A673 (cell line): ENCODE measurements around the gene GRIFIN. TPM values are rescaled to one million over a fixed set of nuclear protein-coding genes. Genes with fewer than 3 reads are reported as not detected.

Experiments
- BruUV-seq: library from RNA; stranded (reverse); fragments of 400-500 nt; replicated peaks from 2 replicates; lab custom pipeline; 2021; lab: Mats Ljungman, UMichigan
- CTCF ChIA-PET: fragments of 300-600 bp; sonication (Branson Sonifier 250); formaldehyde crosslinking; loops from one replicate; lab custom pipeline; 2022; ENCODE audit warnings: antibody characterized with exemption; lab: Charles Lee
- POLR2A ChIA-PET: fragments of 300-600 bp; sonication (Branson Sonifier 250); formaldehyde crosslinking; loops from one replicate; lab custom pipeline; 2022; ENCODE audit warnings: antibody characterized with exemption; ENCODE audit not compliant: low non-redundant PET; lab: Charles Lee
- DNase-seq: peaks from one replicate; pipeline ENCODE4 v3.0.0-alpha.2; 2015; ENCODE audit warnings: low spot score
- H3K27ac ChIP-seq: fragments of 200-600 bp; sonication (generic); 2 replicates; pipeline ENCODE4 v1.5.1; 2016; ENCODE audit warnings: mixed run types, low read depth, mild to moderate bottlenecking, mixed read lengths, antibody characterized with exemption, low read length; ENCODE audit not compliant: poor library complexity, severe bottlenecking
- H3K27me3 ChIP-seq: fragments of 200-600 bp; sonication (generic); replicated peaks from 2 replicates; pipeline ENCODE4 v1.6.1; 2017; ENCODE audit warnings: mixed run types, low read depth, mild to moderate bottlenecking, mixed read lengths, antibody characterized with exemption, low read length; ENCODE audit not compliant: insufficient read depth, poor library complexity
- H3K36me3 ChIP-seq: fragments of 200-600 bp; sonication (generic); 2 replicates; pipeline ENCODE4 v1.6.1; 2016; ENCODE audit warnings: mixed run types, mild to moderate bottlenecking, mixed read lengths, antibody characterized with exemption, low read length; ENCODE audit not compliant: insufficient read depth, poor library complexity, severe bottlenecking
- H3K4me1 ChIP-seq: fragments of 200-600 bp; sonication (generic); 2 replicates; pipeline ENCODE4 v1.6.1; 2017; ENCODE audit warnings: mixed run types, mild to moderate bottlenecking, mixed read lengths, antibody characterized with exemption, low read length; ENCODE audit not compliant: insufficient read depth, poor library complexity, severe bottlenecking
- H3K4me3 ChIP-seq: fragments of 200-600 bp; sonication (generic); 2 replicates; pipeline ENCODE4 v1.5.1; 2016; ENCODE audit warnings: low read depth, mixed run types, mild to moderate bottlenecking, mixed read lengths, low read length; ENCODE audit not compliant: poor library complexity, severe bottlenecking
- H3K9me3 ChIP-seq: fragments of 200-600 bp; sonication (generic); 2 replicates; pipeline ENCODE4 v1.6.1; 2016; ENCODE audit warnings: mixed run types, low read depth, mild to moderate bottlenecking, mixed read lengths, antibody characterized with exemption, low read length; ENCODE audit not compliant: poor library complexity, severe bottlenecking
- EZH2 ChIP-seq: fragments of 200-600 bp; sonication (generic); IDR thresholded peaks from 2 replicates; pipeline ENCODE4 v1.6.1; 2017; ENCODE audit warnings: borderline replicate concordance, low read depth, mild to moderate bottlenecking, mixed read lengths, antibody characterized with exemption, low read length; ENCODE audit not compliant: poor library complexity, severe bottlenecking
- intact Hi-C: fragments of 100-400 bp; cut with micrococcal nuclease; formaldehyde crosslinking; loops from one replicate; pipeline ENCODE4 v1.10.0; 2022; ENCODE audit not compliant: unreplicated experiment
- total RNA-seq: library from RNA; stranded (reverse); gene quantifications from 2 replicates; pipeline ENCODE4 v1.2.3, GENCODE V29; 2021
- TF ChIP-seq, protein P1 (sequence below): fragments of 300-800, 200-600 bp; sonication (generic); conservative IDR thresholded peaks from 2 replicates; pipeline ENCODE4 v1.5.1; 2017; ENCODE audit warnings: low read depth, mild to moderate bottlenecking, antibody characterized with exemption, low read length, moderate library complexity, mixed read lengths

The GRIFIN gene
- total RNA-seq, 1 experiment from 2014 or later: not detected

DNA sequence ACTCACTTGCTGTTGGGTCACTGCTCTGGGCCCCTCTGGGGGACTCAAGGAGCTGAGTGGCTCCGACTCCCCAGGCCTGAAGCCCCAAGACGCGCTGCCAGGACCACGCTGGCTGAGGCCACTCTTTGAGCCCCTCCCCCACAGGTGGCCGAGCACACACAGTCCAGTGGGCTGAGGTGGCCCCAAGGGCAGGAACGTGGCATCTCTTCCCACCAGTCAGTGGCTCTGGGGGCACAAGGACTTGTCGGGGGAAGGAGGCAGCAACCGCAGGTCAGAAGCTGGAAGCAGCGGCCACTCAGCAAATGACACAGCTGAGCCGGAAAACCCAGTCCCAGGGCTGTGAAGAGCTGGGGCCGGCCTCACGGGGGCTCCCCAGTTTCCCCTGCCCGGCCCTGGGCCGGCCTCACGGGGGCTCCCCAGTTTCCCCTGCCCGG lies 24.1 kb downstream of the GRIFIN start:
- intact Hi-C loops: loop anchor here (10.0 kb wide), 1 partner anchor 263 kb away; no protein-coding TSS in a partner anchor

GRCh38 chr7:2451171-2452073 lies 24.8 kb downstream of the GRIFIN start:
- no peak overlapping the region for H3K27ac ChIP-seq
- ChIA-PET CTCF (interaction anchor here (0.6 to 2.2 kb wide), 3 partner anchors 8 to 229 kb away, joined by 3 to 15 read pairs (median 10); no protein-coding TSS in a partner anchor), POLR2A (no interaction called here)
- no peaks in the 10 kb centered on the region for H3K27me3 ChIP-seq
- DNase-seq: peak; percentile 76
- no peaks in the 10 kb centered on the region for H3K9me3 ChIP-seq
- peaks cover 6% of the 10 kb centered on the region for H3K4me1 ChIP-seq
- BruUV-seq: no TSS peak
- intact Hi-C loops: loop anchor here (1.0 to 10.0 kb wide), 2 partner anchors 230 to 263 kb away; no protein-coding TSS in a partner anchor
- peak overlapping the region; percentile 18 for H3K4me3 ChIP-seq
- H3K36me3 ChIP-seq: no peaks in the 10 kb centered on the region
- TF ChIP-seq, protein P1, sequence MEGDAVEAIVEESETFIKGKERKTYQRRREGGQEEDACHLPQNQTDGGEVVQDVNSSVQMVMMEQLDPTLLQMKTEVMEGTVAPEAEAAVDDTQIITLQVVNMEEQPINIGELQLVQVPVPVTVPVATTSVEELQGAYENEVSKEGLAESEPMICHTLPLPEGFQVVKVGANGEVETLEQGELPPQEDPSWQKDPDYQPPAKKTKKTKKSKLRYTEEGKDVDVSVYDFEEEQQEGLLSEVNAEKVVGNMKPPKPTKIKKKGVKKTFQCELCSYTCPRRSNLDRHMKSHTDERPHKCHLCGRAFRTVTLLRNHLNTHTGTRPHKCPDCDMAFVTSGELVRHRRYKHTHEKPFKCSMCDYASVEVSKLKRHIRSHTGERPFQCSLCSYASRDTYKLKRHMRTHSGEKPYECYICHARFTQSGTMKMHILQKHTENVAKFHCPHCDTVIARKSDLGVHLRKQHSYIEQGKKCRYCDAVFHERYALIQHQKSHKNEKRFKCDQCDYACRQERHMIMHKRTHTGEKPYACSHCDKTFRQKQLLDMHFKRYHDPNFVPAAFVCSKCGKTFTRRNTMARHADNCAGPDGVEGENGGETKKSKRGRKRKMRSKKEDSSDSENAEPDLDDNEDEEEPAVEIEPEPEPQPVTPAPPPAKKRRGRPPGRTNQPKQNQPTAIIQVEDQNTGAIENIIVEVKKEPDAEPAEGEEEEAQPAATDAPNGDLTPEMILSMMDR: peak; percentile 94
- no peak for TF ChIP-seq EZH2

More for the DNA sequence above, 24.1 kb downstream of the GRIFIN start:
- no peak for DNase-seq
- POLR2A ChIA-PET: no interaction called here
- no peaks in the 10 kb centered on the region for H3K27me3 ChIP-seq
- CTCF ChIA-PET: interaction anchor here (1.5 to 2.2 kb wide), 2 partner anchors 17 to 229 kb away, joined by 10 to 15 read pairs; no protein-coding TSS in a partner anchor
- H3K9me3 ChIP-seq: no peaks in the 10 kb centered on the region
- no peaks in the 10 kb centered on the region for H3K36me3 ChIP-seq
- H3K27ac ChIP-seq: no peak overlapping the region
- peaks cover 6% of the 10 kb centered on the region for H3K4me1 ChIP-seq
- no peak overlapping the region for H3K4me3 ChIP-seq
- no TSS peak for BruUV-seq
- TF ChIP-seq, protein P1: no peak
- TF ChIP-seq EZH2: no peak

GRCh38 chr7:2450198-2451107 lies 25.7 kb downstream of the GRIFIN start:
- H3K9me3 ChIP-seq: no peaks in the 10 kb centered on the region
- no peak for DNase-seq
- H3K4me1 ChIP-seq: peaks cover 6% of the 10 kb centered on the region
- no peak overlapping the region for H3K27ac ChIP-seq
- TF ChIP-seq, protein P1: no peak
- no peak for TF ChIP-seq EZH2
- intact Hi-C loops: loop anchor here (1.0 to 10.0 kb wide), 2 partner anchors 231 to 264 kb away; no protein-coding TSS in a partner anchor
- BruUV-seq: no TSS peak
- no peaks in the 10 kb centered on the region for H3K27me3 ChIP-seq
- H3K36me3 ChIP-seq: no peaks in the 10 kb centered on the region
- CTCF ChIA-PET: interaction anchor here (1.5 to 2.2 kb wide), 2 partner anchors 19 to 230 kb away, joined by 10 to 15 read pairs; no protein-coding TSS in a partner anchor
- POLR2A ChIA-PET: no interaction called here
- no peak overlapping the region for H3K4me3 ChIP-seq
